Measurements from ENCODE around the gene SNTG2. TPM values are rescaled to one million over a fixed set of nuclear protein-coding genes. Genes with fewer than 3 reads are reported as not detected.
"Not testable (repeated sequence)": the region's sequence is repeated elsewhere in the genome, so short reads cannot be mapped to it uniquely, and the experiment has no call there.

SNTG2 gene
- total RNA-seq, 1 experiment from 2014 or later: not detected

DNA sequence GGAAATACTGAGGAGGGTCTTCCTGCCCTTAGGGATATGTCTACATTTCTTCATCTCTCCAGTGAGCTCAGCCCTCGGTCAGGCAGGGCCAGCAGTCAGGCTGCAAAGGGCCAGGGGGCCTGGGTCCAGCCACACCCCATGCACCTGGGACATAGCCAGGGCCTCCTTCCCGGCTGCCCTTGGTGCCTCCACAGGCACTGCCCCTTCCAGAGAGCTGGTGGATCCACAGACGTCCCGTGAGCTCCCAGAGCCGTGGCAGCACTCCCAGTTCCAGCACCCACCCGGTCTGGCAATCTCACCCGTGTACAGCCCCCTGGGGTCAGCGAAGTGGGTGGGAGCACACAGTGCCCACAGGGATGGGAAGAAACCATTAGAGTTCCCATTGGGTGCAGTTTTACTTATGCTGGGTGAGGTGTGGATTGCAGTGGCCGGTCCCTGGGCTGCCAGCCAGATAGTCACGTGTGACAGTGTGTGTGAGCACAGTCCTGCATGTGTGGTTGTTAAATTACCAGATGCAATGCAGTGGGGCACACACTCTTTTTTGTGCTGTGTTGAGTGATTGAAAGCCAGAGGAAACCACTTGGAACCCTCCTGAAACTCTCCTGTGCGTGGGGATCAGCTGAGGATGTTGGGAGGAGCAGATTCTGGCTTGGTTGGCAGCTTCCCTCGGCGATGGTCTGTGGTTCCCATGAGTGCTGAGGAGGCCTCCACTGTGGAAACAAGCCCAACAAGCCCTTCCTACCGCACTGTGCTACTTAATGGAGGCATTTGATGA lies 131.0 kb downstream of the SNTG2 start:
- peak; percentile 38 for DNase-seq
- no peak overlapping the region for H3K4me3 ChIP-seq
- H3K9me3 ChIP-seq: no peaks in the 10 kb centered on the region
- no peaks in the 10 kb centered on the region for H3K36me3 ChIP-seq
- no peaks in the 10 kb centered on the region for H3K27me3 ChIP-seq

DNA sequence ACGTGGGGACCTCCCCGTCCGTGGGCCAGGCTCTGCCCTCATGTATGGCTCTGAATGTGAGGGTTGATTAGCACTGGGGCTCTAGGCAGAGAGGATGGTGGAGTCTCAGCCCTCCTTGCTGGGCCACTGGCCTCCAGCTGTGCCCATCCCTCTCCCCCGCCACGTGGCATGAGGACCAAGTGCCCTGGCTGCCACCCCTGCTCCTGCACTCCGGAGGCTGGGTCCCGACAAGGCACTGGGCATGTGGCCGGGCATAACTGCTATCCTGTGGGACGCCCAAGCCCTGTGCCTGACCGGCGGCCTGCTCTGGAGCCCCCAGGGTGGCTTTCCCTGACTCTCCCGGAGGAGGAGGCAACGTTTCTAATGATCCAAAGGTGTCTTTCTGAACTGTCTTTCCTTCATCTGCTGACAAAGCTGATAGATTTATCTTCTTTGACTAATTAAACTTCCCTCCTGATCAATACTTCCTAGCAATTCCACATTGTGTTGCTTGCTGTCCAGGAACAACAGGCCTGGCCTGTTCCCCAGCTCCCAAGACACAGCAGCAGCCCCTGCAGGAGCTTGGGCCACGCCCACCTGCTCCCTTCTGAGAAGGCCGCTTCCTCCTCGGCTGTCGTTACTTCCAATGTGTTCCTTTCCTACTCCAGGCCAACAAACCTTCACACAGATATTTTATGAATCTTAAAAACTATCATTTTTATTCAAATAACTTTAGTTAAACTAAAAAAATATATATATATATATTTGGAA lies 132.0 kb downstream of the SNTG2 start:
- Histone ChIP-seq H3K27me3 (no peaks in the 10 kb centered on the region), H3K4me3 (no peak overlapping the region), H3K9me3 (no peaks in the 10 kb centered on the region), H3K36me3 (no peaks in the 10 kb centered on the region)
- DNase-seq: no peak

DNA sequence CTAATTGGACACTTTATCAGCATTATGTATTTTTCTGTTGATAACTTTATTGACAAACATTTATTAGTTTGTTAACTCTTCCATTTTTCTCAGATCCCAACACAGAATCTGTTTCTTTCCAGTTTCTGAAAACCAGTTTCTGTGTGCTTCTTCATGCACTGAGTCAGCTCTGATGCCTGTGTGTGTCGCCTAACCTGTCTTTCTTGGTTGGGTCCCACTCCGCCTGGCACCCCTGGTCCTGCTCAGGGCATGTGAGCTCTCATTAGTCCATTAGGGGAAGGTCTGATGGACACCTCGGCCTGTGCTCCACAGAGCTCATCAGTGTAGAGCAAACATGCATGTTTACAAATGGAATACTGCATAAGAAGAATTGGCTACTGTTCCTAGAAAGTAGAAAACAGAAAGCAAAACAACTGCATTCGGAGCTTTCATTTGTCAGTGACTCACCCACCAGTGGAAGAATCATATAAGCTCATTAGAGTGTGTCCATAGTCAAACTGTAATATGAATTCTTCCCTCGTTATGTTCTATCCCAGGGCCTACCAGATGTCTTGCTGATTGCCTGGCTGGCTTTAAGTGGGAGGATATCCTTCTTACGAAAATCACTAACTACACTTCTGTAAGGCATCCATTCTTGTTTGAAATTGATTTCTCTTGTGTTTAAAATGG lies 137.7 kb downstream of the SNTG2 start:
- no peak for DNase-seq
- no peaks in the 10 kb centered on the region for H3K36me3 ChIP-seq
- H3K4me3 ChIP-seq: no peak overlapping the region
- H3K9me3 ChIP-seq: no peaks in the 10 kb centered on the region
- H3K27me3 ChIP-seq: no peaks in the 10 kb centered on the region

DNA sequence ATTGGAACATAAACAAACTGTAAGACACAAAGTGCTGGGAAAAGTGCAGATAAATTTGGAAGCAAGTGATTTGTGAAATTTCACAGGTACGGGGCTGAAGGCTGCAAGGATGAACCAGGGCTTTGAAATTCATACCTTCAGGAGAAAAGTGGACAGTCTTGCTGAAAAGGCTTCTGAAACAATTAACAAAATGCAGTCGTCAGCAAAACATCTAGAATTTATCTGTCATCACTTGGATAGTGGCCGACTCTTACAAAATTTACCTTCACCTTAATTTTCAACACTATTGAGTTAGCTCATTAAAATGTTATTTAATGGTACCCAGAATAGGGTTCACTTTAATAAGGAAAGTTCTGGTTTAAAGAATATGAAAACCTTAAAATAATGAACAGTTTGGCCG lies 138.3 kb downstream of the SNTG2 start:
- no peak overlapping the region for H3K4me3 ChIP-seq
- no peaks in the 10 kb centered on the region for H3K9me3 ChIP-seq
- no peak for DNase-seq
- H3K27me3 ChIP-seq: no peaks in the 10 kb centered on the region
- H3K36me3 ChIP-seq: no peaks in the 10 kb centered on the region

DNA sequence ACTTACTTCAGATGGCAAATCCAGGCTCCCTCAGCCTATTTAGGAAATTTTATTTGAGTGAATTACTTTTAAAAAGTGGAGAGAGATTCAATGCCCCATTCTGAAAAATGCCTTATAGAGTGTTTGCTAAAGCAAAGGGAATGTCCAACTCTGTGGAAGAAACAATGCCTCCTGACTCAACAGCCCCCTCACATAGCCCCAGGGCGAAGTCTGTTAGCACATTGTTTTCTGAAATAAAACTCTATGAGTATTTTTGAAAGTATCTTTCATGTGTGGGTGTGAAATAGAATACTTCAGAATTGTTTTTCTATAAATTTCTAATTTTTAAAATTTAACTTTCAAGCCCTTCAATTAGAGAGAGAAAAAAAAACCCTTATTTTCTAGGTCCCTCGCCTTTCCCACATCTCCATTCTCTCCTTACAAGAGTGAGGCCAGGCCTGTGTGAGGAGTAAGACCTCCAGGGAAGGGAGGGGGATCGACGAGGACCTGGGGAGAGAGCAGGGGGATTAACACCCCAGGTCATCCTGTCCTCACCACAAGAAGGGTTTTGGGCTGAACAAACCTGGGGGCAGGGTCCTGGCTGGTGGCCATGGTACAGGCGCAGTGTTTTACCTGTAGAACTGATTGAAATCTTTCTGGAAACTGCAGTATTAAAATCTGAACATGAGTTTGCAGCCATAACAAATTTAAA lies 141.4 kb downstream of the SNTG2 start:
- H3K4me3 ChIP-seq: no peak overlapping the region
- H3K27me3 ChIP-seq: no peaks in the 10 kb centered on the region
- H3K9me3 ChIP-seq: no peaks in the 10 kb centered on the region
- DNase-seq: no peak
- no peaks in the 10 kb centered on the region for H3K36me3 ChIP-seq

DNA sequence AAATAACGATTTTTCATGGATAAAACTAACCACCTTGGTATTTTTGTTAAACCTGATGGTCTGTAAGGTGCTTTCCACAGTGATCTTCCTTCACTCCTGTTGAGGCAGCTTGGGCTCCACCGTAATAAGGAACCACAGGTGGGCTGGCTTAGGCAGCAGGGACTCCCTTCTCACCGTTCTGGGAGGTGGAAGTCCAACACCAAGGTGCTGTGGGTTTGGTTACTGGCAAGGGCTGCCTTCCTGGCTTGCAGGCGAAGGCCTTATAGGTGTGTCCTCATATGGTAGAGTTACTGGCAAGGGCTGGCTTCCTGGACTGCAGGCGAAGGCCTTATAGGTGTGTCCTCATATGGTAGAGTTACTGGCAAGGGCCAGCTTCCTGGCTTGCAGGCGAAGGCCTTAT lies 143.0 kb downstream of the SNTG2 start:
- H3K27me3 ChIP-seq, H3K9me3 ChIP-seq, H3K4me3 ChIP-seq, H3K36me3 ChIP-seq, DNase-seq: not testable (repeated sequence)

DNA sequence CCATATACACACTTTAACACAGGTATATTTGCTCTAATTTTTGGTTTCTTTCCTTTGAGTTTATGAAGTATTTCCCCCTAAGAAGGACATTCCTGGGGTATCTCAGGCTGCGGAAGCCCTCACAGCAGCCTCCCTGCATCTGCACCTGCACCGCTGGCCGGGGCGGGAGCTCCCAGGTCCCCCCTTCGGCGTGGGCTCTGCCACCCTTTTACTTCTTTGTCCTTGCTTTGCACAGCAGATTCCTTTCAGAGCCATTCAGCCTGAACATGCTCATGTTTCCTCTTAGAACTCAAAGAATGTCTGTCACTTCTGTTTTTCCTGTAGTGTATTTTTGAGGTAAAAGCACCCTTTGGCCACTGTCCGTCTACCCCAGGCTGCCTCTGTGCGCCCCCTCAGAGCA lies 146.5 kb downstream of the SNTG2 start:
- no peaks in the 10 kb centered on the region for H3K9me3 ChIP-seq
- no peak for DNase-seq
- H3K27me3 ChIP-seq: no peaks in the 10 kb centered on the region
- no peaks in the 10 kb centered on the region for H3K36me3 ChIP-seq
- no peak overlapping the region for H3K4me3 ChIP-seq

DNA sequence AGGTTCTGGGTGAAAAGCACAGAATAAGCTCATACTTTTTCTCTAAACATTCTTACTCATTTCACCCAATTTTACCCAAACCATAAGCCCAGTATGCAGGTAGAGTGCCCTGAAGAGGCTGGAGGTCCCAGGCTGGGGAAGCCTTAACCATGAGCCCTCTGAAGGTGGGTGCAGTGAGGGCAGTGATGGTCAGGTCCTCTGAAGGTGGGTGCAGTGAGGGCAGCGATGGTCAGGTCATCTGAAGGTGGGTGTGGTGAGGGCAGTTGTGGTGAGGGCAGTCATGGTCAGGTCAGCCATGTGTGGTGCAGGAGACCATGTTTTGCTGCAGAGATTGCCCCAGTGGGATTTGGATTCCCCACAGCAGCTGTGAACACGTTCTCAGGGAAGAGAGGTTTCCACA lies 148.8 kb downstream of the SNTG2 start:
- no peaks in the 10 kb centered on the region for H3K9me3 ChIP-seq
- no peaks in the 10 kb centered on the region for H3K36me3 ChIP-seq
- DNase-seq: no peak
- H3K27me3 ChIP-seq: no peaks in the 10 kb centered on the region
- H3K4me3 ChIP-seq: no peak overlapping the region

DNA sequence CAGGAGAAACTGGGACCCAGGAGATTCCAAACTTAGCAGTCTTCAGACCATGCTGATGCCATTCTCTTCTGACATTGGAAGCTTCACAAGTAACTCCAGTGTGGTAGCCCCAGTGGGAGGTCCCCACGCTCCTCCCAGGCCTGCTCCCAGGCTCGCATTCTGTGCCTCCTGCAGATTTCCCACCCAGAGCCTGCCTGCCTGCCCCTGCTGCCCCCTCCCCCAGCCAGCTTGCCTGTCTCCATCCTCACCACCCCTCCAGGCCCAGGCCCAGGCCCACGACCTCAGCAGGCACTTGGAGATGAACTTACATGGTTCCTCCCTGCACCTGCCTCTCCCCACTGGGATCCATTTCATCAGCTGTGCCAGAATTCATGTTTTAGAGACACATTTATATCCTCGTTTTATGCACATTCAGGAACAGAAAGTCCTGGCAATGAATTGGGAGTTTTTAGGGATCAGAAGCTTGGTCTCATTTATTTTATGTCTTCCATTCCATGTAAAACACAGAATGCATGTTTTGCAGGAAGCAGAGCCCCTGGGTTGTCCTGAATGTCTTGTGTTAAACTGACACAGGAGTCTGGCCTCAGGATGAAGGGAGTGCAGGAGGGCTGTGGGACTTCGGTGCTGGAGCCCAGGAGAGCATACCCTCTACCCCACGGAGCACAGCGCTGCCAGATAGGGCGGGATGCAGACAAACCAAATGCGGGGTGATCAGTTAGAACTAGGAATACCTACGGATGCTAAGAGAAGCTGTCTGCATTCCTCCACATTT lies 150.5 kb downstream of the SNTG2 start:
- Histone ChIP-seq H3K9me3 (no peaks in the 10 kb centered on the region), H3K4me3 (no peak overlapping the region), H3K36me3 (no peaks in the 10 kb centered on the region), H3K27me3 (no peaks in the 10 kb centered on the region)
- DNase-seq: no peak

DNA sequence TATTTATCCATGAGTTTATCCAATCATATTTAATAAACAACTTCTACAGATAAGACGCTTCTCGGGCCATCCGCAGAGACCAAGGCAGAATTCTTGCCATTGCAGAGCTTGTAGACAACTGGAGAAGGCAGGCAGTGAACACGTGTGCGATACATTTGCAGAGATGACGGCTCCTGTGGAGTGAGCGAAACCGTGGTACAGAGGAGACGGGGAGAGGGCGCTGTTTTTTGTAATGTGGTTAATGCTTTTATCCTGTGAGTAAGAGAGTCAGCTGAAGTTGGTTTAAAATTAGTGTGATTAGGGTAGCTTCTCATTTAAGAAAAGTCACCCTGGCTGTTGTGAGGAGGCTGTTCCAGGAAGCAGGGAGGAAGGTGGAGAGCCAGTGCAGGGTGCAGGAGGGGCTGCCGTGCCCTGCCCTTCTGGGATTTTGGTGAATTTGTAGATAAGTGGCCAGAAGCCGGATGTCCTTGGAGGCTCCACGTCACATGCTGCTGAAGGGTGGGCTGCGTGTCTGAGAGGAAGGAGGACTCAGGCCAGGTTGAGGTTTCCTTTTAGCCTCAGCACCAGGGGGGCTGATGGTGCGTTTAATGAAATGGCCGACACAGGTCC lies 151.4 kb downstream of the SNTG2 start:
- Histone ChIP-seq H3K27me3 (no peaks in the 10 kb centered on the region), H3K4me3 (no peak overlapping the region), H3K36me3 (no peaks in the 10 kb centered on the region), H3K9me3 (no peaks in the 10 kb centered on the region)
- DNase-seq: no peak

DNA sequence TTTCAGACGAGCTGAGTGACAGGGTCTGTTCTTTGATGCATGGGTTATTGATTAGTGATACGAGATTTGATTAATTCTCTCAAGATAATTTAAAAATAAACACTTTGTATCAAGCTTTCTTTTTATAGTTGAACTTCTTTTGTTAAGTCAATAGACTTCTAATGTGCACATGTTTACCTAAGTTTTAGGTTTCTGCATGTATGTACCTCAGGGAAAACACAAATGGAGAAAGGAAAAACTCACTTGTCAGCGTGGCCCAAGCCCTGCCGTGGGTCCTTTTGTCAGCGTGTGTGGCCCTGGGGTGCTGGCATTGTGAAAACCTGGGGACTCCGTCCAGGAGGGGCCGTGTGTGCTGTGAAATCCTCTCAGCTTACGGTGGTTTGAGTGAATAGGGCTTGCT lies 153.7 kb downstream of the SNTG2 start:
- no peaks in the 10 kb centered on the region for H3K27me3 ChIP-seq
- H3K9me3 ChIP-seq: no peaks in the 10 kb centered on the region
- no peaks in the 10 kb centered on the region for H3K36me3 ChIP-seq
- H3K4me3 ChIP-seq: no peak overlapping the region
- no peak for DNase-seq

DNA sequence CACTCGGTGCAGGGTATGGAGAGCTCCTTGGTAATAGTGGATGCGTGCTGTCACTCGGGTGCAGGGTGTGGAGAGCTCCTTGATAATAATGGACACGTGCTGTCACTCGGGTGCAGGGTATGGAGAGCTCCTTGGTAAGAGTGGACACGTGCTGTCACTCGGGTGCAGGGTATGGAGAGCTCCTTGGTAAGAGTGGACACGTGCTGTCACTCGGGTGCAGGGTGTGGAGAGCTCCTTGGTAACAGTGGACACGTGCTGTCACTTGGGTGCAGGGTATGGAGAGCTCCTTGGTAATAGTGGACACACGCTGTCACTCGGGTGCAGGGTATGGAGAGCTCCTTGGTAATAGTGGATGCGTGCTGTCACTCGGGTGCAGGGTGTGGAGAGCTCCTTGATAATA lies 155.7 kb downstream of the SNTG2 start:
- not testable (repeated sequence) for H3K4me3 ChIP-seq, H3K27me3 ChIP-seq, DNase-seq, H3K9me3 ChIP-seq, H3K36me3 ChIP-seq

DNA sequence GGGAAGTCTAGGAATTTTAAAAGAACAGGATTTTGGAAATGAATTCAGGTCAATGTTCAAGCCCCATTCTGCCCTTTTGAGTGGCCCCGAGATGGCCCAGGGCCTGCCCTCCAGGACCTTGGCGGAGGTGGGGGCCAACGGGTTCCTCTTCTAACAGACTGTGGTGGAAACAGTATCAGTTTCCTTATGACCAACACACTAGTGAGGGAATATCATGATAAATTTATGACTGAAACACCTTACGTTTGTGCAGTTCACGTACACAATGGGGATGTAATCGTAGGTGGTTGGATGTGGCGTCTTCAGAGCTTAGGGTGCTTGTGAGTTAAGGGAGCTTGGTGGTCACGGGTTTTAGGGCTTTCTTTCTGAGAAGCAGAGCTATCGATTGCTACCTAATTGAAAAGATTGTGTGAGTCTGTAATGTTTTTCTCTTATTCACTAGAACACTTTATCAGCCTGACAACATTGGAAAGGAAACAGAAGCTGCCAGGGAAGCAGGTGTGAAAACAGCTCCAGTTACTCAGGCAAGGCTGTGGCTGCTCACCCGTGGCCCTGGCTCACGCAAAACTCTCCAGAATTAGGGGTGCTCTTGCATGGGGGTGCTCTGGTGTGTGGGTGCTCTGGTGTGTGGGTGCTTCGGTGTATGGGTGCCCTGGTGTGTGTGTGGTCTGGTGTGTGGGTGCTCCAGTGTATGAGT lies 165.3 kb downstream of the SNTG2 start:
- H3K4me3 ChIP-seq: no peak overlapping the region

DNA sequence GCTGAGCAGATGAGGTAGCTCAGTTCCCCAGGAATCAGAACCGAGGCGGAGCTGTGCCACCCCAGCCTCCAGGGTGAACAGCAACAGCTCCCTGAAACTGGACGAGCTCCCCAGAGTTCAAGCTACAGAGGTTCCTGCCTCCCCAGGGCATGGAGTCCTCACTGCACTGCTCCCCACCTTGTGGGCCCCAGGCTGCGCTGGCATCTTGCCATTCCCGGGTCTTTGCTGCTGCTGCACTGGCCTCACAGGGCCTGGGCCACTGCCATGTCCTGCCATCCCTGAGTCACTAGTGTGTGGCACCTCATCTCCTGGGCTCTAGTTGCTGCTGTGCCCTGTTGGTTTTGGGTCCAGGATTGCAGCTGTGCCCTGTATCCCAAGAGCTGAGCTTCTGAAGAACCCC lies 166.9 kb downstream of the SNTG2 start:
- DNase-seq: no peak
- H3K27me3 ChIP-seq: no peaks in the 10 kb centered on the region
- H3K9me3 ChIP-seq: no peaks in the 10 kb centered on the region
- H3K36me3 ChIP-seq: no peaks in the 10 kb centered on the region
- H3K4me3 ChIP-seq: no peak overlapping the region

More for the DNA sequence above, 165.3 kb downstream of the SNTG2 start:
- Histone ChIP-seq H3K9me3 (no peaks in the 10 kb centered on the region), H3K36me3 (no peaks in the 10 kb centered on the region), H3K27me3 (no peaks in the 10 kb centered on the region)
- DNase-seq: no peak

DNA sequence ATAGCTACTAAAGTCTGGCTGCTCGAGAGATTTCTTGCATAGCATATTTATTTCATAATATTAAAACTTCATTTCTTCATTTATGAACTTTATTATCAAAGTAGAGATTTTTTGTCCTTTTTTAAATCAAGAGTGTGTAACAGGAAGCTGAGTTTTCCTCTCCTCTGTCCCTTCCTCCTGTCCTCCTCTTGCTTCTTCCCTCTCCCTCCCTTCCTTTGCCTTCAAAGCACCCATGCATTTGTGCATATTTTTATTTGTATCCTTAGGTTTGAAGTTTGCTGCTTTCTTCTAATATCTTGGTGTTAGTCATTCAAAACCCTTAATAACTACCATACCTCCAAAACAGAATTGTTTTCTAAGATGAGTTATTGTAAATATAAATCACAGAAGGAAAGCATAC lies 174.6 kb downstream of the SNTG2 start:
- Histone ChIP-seq H3K4me3 (no peak overlapping the region), H3K27me3 (no peaks in the 10 kb centered on the region), H3K36me3 (no peaks in the 10 kb centered on the region), H3K9me3 (no peaks in the 10 kb centered on the region)
- no peak for DNase-seq
